ENCODE results near the gene PFN3. TPM values are rescaled to one million over a fixed set of nuclear protein-coding genes. Genes with fewer than 3 reads are reported as not detected.

The PFN3 gene, protein sequence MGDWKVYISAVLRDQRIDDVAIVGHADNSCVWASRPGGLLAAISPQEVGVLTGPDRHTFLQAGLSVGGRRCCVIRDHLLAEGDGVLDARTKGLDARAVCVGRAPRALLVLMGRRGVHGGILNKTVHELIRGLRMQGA
- total RNA-seq (not detected), polyA plus RNA-seq (not detected)
- long read RNA-seq, donor 1: 0 reads
- long read RNA-seq, donor 2: 0 reads
- long read RNA-seq, donor 3: 0 reads
- long read RNA-seq, donor 4: 0 reads
- long read RNA-seq, donor 5: 0 reads
- long read RNA-seq, donor 6: 0 reads
- long read RNA-seq, donor 7: 0 reads
- long read RNA-seq, donor 8: 0 reads
- long read RNA-seq, donor 9: 0 reads
- long read RNA-seq, donor 10: 0 reads

DNA sequence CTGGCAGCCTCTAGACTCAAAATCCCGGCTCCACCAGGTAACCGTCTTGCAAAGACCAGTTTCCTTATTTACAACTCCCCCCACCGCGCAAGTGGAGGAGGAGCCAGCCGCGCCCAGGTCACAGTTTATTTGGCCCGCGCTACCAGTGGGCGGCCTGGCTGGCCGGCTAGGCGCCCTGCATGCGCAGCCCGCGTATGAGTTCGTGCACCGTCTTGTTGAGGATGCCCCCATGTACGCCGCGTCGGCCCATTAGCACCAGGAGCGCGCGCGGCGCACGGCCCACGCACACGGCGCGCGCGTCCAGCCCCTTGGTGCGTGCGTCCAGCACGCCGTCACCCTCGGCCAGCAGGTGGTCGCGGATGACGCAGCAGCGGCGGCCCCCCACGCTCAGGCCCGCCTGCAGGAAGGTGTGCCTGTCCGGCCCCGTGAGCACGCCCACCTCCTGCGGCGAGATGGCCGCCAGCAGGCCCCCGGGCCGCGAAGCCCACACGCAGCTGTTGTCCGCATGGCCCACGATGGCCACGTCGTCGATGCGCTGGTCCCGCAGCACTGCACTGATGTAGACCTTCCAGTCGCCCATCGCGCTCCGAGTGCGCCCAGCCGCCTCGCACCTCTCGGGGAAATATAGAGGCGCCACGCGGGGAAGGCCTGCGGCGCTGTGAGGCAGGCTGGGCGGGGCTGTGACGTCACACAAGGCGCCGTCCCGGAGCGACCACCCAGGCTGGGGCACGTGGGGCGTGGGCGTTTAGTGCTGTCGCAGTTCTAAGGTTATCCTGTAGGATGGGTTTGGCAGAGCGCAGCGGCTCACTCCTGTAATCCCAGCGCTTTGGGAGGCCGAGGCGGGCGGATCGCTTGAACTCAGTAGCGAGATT is at the start of gene PFN3:
Gene PFN3 (minus strand): TSS at position 665 of the 872 bp plus-strand sequence. CDS start 85 bp downstream, at position 580.
- H3K4me3 ChIP-seq: peak within 1 kb of the TSS in 2 of 4 donors; percentile 2 to 33
- peaks cover 31 to 46% (median 45%) of the 10 kb centered on the region in 4 donors for H3K4me1 ChIP-seq
- no peaks in the 10 kb centered on the region for H3K9me3 ChIP-seq
- TF ChIP-seq, protein P1, sequence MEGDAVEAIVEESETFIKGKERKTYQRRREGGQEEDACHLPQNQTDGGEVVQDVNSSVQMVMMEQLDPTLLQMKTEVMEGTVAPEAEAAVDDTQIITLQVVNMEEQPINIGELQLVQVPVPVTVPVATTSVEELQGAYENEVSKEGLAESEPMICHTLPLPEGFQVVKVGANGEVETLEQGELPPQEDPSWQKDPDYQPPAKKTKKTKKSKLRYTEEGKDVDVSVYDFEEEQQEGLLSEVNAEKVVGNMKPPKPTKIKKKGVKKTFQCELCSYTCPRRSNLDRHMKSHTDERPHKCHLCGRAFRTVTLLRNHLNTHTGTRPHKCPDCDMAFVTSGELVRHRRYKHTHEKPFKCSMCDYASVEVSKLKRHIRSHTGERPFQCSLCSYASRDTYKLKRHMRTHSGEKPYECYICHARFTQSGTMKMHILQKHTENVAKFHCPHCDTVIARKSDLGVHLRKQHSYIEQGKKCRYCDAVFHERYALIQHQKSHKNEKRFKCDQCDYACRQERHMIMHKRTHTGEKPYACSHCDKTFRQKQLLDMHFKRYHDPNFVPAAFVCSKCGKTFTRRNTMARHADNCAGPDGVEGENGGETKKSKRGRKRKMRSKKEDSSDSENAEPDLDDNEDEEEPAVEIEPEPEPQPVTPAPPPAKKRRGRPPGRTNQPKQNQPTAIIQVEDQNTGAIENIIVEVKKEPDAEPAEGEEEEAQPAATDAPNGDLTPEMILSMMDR (IDR thresholded peaks at IDR 0.05): no peak
- TF ChIP-seq POLR2A (IDR thresholded peaks at IDR 0.05): no peak
- TF ChIP-seq EP300 (IDR thresholded peaks at IDR 0.05): no peak
- TF ChIP-seq POLR2AphosphoS5 (IDR thresholded peaks at IDR 0.05): no peak
- no peaks in the 10 kb centered on the region for H3K36me3 ChIP-seq
- peak; percentile 43 to 76 for DNase-seq
- intact Hi-C loops (cut with DNase I; ENCODE audit: low total_unique reads): loop anchor here (5.0 kb wide), 1 partner anchor 57 kb away; no protein-coding TSS in a partner anchor
- WGBS, 5 donors: 15 to 23% (median 20%) methylated on average over 46 to 92 of the region's 92 CpGs
- H3K27ac ChIP-seq: no peak within 1 kb of the TSS
- peaks cover 6 to 97% (median 47%) of the 10 kb centered on the region in 3 donors for H3K27me3 ChIP-seq

DNA sequence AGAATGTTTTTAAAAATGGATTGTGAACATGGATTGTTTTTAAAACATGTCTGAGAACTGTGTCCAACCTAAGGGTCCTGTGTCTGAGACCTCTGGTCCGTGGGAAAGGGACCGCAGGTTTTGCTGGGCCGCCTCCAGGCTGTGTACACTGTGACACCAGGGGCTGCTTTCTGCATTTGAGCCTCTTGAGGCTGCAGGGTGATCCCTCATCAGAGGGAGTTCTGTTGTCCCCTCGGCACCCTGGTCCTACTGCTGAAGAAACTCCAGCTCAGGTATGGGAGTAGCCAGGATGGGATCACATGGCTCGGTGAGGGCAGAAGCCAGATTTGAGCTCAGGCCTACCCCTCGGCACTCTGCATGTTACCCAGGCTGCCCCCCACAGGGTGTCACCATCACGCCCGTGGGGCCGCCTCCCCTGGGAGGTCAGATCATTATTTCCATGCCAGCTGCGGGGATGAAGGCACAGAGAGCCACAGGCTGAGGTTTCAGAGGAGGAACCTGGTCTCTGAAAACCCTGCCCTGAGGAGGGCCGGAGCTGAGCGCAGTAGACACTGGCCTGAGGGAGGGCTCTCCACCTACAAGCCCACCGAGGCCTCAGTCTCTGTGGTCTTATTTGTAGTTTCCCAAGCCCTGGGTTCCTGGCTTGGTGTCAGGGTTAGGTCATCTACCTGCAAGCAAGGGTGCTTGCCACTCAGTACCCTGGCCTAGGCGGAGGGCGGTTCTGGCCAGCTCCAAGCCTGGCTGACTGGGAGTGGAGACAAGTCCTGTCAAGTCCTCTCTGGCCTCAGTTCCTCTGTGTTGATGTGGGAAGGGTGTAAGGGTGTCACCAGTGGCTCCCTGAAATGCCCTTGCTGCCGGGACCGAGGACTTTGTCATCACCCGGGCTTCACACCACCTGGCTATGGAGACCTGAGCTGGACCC is 48.9 kb upstream of the PFN3 start:
- no peak overlapping the region for H3K27ac ChIP-seq
- intact Hi-C loops (cut with DNase I; ENCODE audit: low total_unique reads): no loop called here
- peaks cover 0 to 55% (median 12%) of the 10 kb centered on the region in 3 donors for H3K27me3 ChIP-seq
- no peaks in the 10 kb centered on the region for H3K9me3 ChIP-seq
- H3K4me3 ChIP-seq: no peak overlapping the region
- DNase-seq: no peak
- TF ChIP-seq POLR2A (IDR thresholded peaks at IDR 0.05) (no peak), POLR2AphosphoS5 (IDR thresholded peaks at IDR 0.05) (no peak), EP300 (IDR thresholded peaks at IDR 0.05) (no peak)
- TF ChIP-seq, protein P1 (IDR thresholded peaks at IDR 0.05): no peak
- no peaks in the 10 kb centered on the region for H3K36me3 ChIP-seq
- WGBS, 5 donors: 83 to 92% (median 87%) methylated on average over 8 to 18 of the region's 18 CpGs
- peaks cover 29 to 44% (median 37%) of the 10 kb centered on the region in 4 donors for H3K4me1 ChIP-seq

DNA sequence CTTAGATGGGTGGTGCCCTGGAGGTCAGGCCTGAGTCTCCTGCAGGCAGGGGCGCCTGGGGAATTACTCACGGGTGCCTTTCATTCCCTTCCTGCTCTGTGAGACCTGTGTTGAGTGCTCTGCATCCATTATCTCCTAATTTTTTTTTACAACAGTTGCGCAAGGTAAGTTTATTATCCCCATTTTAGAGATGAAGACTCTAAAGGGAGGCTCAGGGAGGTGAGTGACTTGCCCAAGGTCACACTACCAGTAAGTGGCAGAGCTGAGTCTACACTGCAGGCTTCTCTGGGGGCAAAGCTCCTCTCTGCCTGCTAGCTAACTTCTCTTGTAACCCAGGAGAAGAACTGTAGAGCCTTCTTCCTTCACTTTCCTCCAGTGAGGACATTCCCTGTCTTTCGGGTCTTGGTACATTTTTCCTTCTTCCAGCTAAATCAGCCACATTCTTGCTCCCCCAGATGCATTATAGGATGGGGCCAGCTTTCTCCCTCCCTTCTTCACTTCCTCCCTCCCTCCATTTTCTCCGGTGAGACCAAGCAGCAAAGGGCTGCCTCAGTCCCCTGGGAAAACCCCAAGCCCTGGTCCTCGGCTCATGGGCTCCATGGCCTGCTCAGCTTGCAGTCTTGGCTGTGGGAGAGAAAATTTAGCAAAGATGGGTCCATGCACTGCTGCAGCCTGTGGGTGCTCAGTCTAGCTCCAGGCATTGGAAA is 47.9 kb upstream of the PFN3 start:
- H3K4me1 ChIP-seq: peaks cover 23 to 34% (median 28%) of the 10 kb centered on the region in 4 donors
- TF ChIP-seq POLR2AphosphoS5 (IDR thresholded peaks at IDR 0.05): no peak
- no peak for TF ChIP-seq POLR2A (IDR thresholded peaks at IDR 0.05)
- TF ChIP-seq, protein P1 (IDR thresholded peaks at IDR 0.05): no peak
- no peak for TF ChIP-seq EP300 (IDR thresholded peaks at IDR 0.05)
- whole genome bisulfite sequencing, 5 donors: 64 to 77% (median 69%) methylated on average over 6 of the region's 6 CpGs
- intact Hi-C loops (cut with DNase I; ENCODE audit: low total_unique reads): no loop called here
- DNase-seq: no peak
- no peak overlapping the region for H3K27ac ChIP-seq
- no peaks in the 10 kb centered on the region for H3K9me3 ChIP-seq
- H3K36me3 ChIP-seq: no peaks in the 10 kb centered on the region
- no peak overlapping the region for H3K4me3 ChIP-seq
- H3K27me3 ChIP-seq: peaks cover 0 to 53% (median 12%) of the 10 kb centered on the region in 3 donors

Data from stomach (tissue), 19 donors.